Measurements from ENCODE around the gene SERPINH1.
"Not testable (repeated sequence)": the region's sequence is repeated elsewhere in the genome, so short reads cannot be mapped to it uniquely, and the experiment has no call there.

Gene SERPINH1

DNA sequence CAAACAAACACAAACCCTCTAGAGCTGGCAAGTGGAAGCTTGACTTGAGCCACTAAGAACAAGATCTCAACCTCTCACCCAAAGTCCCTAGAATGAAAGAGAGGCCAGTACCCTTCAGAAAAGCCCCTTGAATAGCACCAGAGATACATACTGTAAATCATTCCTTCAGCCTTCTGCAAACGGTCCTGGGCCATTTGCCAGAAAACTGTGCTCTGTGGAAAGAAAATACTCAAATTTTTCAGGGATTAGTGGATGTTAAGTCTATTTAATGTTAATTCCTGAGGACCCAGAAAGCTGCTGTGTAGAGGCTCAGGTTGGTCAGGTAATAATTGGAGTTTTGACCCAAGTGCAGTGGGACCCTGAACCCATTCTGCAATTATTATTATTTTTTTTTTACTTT is 16.9 kb downstream of the SERPINH1 start:
- no peak for DNase-seq

DNA sequence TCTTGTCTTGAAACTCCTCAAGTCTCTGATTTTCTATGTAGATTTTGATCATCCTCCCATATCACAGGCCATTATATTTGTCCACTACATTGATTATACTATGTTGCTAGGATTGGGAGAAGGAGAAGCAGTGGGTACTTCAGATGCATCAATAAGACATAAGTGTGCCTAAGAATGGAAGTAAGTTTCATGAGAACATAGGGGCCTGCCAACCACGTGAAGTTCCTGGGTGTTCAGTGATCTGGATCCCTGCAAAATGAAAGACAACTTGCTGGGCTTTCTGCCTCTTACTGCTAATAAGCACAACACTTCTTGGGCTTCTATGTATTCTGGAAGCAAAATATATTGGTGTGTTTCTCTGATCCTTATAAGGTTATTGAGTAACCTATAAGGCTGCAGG is 17.8 kb downstream of the SERPINH1 start:
- DNase-seq: no peak

DNA sequence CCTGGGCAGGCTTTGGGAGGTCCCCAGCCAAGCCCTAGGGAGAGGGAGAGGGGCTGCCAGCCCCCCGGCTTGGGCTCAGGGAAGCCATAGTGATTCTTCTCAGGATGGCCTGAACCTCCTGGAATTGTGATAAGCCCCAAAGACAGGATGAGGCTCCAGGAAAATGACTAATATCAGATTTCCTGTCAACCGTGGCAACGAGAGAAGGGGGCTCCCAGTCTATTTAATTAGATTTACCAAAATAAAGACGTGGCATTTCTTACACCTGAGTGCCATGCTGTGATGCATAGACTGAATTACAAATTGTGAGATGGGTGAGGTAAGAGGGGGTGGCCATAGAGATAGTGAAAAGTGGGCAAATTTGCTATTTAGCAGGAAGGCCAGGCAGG is 20.4 kb downstream of the SERPINH1 start:
- no peak for DNase-seq

DNA sequence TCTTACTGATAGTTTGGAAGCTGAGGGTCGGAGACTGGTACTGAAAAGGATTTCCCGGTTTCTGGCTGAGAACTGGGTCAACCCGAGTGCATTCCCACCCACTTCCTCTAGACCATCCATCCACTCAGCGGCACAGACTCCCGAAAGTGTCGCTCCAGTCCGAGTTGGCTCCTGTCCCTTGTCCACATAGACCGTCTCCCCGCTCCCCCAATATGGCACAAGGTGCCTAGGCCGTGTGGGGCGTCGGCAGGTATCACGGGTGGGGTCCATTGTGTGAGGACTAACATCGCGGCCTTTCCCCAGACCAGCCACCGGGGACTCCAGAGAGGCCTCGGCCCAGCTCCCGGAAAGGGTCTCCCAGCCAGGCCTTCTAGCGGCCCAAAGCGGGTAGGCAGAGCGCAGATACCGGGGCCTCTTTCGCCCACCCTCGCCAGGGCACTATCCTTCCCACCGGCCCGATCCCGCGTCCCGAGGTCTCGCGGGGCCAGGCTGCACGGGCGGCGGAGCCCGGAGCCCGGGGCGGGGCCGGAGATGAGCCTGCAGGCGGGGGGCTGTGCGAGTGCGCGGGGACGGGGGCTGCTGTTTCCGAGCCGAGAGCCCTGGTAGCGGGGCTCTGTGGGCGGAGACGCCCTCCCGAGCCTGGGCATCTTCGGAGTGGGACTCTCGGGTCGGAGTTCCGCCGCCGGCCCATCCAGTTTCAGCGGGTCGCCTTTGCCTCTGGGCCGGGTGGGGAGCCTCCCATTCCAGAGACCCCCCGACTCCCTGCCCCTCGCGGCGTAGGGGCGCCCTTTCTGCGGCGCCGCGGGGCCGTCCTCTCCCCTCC is 21.1 kb downstream of the SERPINH1 start:
- DNase-seq: peak; percentile 79

DNA sequence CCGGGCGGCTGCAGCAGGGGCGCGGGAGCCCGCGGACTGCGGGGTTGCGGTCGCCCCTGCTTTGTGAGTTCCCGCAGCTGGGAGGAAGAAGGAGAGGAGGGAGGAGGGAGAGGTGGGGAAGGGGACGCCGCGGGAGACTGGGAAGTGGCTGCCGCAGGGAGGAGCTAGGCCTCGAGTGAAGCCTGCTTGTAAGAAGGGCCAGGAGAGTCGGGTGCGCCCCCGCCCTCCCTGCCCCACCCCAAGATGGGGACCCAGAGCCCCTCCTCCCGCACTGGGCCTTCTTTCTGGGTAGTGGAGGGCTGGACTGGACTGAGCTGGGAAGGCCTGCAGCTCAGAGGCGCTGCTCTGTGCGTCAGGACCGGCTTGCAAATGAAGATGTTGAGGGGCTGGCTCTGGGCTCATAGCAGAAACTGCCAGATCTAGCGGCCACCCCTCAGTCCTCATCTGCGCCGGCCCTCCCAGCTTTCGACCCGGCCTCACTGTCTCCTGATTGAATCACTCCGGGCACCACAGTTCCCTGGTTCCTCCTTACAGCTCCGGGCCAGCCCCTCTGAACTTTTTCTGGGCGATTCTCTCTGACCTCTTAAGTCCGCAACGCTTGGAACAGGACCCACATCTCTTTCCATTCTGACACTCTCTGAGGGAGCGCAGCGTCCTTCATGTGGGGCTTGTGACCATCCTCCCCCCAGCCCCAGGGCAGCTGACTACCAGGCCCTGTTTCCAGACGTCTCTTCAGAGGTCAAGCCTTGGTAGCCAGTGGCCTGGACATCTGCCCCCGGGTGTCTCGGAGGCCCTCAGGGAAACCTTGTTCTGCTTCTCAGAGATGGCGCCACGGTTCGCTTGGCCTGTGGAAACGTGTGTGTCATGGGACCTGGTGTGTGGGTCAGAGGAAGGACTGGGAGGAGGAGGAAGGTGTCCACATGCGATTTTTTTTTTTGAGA is 21.9 kb downstream of the SERPINH1 start:
- DNase-seq: peak; percentile 42

DNA sequence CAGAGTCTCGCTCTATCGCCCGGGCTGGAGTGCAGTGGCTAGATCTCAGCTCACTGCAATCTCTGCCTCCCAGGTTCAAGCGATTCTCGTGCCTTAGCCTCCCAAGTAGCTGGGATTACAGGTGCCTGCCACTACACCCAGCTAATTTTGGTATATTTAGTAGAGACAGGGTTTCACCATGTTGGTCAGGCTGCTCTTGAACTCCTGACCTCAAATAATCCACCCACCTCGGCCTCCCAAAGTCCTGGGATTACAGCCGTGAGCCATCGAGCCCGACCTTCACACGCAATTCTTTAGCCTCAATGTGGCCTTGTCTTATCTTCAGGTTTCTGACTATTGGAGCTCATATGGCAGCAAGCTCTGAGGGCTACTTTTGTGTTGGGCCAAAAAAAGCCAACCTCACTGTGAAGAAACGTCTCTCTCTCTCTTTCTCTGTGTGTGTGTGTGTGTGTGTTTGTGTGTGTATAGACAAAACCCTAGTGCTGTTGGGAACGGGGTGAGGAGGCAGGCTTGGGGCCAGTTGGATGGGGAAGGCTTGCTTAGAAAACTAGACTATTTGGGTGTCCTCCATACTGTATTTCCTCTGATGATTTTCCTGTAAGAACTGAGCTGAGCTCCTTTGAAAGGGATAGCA is 22.7 kb downstream of the SERPINH1 start:
- DNase-seq: not testable (repeated sequence)

DNA sequence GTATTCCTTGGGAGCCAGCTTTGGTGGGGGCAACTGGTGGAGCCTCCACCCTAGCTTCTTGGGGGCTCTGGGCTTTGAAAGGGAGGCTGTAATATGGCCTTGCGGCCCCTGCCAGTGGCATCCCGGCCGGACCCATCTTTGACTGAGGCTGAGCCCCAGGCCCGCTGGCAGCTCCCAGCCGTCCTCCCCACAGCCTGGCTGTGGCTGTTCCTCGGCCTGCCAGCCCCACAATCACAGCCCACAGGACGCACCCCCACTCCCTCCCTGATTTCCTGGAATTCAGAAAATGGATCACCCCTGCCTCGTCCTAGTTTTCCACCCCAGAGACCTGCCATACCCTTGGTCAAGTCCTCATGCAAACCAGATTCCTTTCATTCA is 23.2 kb downstream of the SERPINH1 start:
- DNase-seq: no peak

DNA sequence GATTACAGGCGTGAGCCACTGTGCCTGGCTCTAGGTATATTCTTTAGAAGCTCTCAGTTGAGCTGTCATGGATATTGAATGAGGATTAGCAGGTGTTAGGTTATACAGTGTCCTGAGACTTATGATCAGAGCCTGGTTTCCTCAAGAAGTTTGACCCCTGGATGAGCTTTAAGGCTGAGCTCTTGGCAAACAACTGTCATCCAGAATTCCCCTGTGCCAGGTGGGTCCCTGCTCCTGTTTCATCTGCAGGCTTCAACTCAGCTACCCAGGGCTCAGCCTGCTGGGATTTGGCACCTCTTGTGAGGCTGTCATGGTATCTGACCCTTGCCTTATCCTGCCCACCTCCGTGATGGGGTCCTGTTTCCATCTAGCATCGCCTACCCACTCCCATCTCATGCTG is 24.3 kb downstream of the SERPINH1 start:
- DNase-seq: no peak

DNA sequence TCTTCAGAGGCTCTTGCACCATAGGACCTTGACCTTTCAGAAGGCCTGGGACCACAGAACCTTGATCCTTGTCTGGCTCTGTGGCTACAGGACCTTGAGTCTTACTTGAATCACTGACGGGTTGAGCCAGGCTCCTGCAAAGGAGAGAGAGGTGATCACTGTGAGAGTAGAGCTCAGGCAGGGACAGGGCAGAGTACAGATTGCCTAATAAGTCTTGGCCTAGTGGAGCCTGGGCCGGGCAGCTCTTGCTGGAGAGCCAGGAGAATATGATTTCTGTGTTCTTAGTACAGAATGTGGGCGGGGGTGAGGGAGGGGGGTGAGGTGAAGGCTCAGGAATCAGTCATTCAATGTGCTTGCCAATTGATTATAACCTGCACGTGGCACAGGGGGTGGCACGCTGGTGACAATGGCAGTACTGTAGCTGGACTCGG is 26.0 kb downstream of the SERPINH1 start:
- DNase-seq: no peak

DNA sequence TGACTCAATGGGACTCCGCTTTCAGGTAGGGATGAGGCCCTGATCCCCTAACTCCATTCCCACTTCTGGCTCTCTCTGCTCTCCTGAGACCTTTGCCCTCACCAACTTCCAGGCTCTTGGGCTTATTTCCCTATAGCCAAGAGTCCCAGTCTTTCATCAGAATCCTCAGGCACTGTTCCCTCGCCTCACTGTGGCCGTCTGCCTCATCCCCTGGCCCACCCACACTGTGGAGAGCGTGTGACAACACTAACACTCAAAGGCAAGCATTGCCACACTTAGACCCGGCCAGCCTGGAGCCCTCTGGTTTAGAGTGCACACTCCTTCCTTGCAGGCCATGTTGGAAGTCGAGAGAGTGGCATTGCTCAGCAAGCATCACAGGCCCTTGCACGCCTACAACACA is 27.0 kb downstream of the SERPINH1 start:
- DNase-seq: no peak

DNA sequence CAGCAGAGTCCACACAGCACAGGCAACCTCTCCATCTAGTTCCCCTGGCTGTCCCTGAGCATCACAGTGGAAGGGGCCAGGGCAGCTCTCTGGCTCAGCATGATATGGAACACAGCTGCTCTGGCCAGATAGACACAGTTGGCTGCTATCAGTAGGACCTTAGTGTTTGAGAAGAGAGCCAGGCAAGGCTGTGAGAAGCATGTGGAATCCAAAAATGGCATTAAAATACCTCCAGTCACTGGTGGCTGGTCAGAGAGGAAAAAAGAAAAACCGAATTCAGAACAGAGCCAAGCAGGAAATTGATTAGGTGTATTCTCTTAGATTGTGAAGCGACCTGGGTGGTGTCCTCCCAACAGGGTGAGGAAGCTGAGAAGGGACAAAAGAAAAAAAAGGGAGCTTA is 27.9 kb downstream of the SERPINH1 start:
- no peak for DNase-seq

DNA sequence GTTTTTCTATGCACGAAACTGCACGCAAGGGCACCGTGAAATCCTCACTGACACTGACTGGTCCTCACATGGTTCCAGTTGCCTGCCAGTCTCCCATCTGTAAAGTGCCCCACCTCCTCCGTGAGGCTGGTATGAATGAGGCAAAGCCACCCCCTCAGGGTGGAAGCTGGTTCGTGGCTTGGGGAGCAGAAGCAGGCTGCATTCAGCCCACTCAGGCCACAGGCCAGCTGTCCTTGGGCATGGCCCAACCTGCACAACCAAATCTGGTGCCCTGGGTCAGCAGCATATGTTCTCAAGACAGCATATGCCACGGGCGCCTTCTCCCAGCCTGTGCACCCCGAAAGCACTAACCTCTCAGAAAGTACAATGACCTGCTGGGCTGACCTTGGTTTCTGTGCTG is 29.3 kb downstream of the SERPINH1 start:
- no peak for DNase-seq

DNA sequence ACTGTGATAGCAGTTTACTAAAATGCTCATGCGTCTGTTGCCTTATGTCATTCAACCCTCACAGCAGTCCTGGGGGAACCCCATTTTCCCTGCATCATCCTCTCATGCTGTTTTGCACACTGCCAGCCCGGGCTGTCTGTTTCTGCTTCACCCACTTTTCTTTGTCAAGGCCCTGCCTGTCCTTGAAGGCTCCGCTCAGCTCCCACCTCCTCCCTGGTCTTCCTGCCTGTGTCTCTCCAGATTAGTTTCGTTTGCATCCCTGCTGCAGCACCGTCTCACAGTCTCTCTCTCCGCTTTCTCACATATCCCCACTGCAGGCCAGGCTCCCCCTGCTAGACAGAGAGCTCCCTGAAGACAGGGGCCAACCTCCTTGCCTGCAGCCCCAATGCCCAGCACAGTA is 29.9 kb downstream of the SERPINH1 start:
- DNase-seq: no peak

DNA sequence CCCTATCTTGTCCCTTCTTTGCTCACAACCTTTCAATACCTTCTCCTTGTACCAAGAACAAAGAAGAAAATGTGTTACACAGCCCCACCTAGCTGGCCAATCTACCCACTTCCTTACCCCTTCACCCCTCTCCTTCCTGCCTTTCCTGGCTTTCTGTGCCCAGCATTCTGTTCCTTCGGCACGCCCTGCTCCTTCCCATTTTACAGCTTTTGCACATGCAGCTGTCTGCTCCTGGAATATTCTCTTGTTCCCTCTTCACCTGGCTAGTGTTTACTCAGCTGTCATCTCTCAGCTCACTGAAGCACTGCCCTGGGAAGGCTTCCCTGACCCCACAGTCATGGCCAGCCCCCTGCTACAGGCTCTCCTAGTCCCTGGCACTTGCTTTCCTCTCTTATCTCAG is 30.7 kb downstream of the SERPINH1 start:
- DNase-seq: peak; percentile 72

DNA sequence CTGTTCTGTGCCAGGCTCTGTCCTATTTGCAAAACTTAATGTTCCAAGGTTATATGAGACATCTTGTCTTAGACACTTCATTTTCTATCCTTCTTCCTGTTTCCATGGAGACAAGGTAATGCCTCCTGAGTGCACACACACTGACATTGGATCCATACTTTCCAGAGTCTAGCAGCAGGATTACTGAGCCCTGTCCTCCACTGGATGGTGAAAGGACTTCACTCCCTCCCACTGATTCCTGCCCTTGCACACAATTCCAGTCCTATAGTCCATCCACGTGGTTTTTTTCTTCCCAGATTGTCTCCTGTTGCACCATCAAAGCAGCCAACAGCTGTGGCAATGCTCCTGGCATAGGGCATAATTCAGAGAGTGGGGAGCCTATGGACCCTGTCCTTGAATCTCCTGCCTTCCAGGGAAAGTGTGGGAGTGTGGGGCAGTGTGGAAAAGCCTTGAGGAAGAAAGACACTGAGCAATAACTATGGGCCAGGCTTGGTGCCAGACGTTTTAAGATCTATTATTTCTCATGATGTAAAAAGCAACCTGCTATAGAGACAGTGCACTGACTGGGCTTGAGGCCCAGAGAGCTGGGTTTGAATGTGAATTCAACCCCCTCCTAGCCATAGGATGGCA is 31.3 kb downstream of the SERPINH1 start:
- peak; percentile 57 for DNase-seq

DNA sequence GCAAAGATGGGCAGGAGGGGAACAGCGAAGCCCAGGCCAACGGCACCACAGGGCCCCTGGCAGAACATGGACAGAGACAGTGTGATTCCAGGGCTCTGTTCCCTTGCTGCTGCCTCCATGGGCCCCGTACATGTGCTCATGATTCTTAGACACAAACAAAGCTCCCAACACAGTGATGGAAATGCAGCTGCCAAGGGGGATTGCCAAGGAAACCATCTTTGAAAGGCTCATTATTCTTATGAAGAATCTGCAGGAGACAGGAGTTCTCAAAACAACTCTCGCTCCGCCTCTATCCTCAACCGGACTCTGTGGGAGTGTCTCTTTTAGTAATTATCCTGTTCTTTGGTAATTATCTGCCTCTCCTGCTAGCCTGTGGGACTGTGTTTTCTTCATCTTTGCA is 32.2 kb downstream of the SERPINH1 start:
- no peak for DNase-seq

DNA sequence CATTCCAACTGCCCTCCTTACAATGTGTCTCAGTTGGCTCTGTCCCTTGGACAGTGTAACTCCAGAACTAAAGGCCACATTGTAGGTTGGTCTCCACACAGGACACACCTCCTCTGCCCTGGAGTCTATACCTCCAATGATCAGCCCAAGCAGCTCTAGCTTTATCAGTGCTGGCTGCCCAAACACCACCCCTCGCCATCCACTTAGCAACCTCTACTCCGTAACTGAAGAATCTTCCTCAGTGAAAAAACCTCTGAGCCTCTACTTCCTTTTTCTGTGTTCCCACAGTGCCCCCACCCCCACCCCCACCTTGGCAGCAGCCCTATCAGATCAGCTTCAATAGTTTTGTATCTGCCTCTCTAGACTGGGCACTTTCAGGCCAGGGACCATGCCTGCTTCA is 33.4 kb downstream of the SERPINH1 start:
- no peak for DNase-seq

DNA sequence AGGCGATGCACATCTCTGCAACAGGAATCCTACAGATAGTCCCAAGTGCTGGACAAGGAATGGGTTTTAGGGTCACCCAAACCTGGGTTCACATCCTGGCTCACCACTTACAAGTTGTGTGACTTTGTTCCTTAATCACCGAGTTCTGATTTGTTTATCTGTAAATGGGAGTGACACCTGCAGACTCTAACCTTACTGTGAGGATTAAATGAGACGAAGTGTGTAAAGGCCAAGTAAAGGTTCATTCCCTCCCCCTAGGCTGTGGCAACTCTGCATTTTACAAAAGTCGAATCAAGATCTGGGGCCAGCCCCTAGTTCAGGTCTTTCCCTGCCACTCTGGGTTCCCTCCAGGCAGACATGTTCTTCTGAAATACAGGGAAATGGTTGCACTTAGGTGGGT is 34.9 kb downstream of the SERPINH1 start:
- DNase-seq: no peak

DNA sequence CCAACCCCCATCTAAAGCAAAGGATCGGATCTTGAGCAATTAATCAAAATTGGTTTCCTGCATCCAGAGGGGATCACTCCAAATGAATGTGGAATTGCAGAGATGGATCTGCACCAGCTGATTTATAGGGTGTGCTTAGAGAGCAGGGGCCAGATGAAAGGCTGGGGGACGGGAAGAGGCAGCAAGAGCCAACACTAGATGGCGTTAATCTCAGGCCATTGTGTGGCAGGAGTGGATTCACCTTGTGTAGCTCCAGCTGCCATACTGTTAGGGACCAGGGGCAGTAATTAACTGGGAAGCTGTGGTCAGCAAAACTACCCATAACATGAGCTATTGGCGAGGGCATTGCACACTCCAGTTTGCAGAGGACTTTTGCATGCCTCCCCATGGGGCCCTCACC is 35.6 kb downstream of the SERPINH1 start:
- DNase-seq: peak; percentile 46

DNA sequence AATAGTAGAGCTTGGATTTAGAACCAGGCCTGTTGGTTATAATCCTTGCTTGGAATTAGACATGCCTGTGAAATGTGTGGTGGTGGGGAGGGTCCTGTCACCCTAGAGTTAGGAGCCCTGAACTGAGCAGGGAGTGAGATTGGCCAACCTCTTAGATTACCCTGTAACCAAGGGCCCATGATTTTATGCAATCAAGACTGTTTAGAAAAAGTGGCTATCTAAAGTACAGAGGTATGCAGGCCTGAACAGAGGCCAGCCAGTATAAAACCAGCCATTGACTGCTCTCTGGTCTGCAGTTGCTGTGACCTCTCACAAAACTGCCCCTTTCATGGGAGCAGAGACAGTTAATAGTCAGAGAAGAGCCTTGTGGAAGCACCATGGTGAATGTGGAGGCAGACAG is 36.2 kb downstream of the SERPINH1 start:
- DNase-seq: no peak

DNA sequence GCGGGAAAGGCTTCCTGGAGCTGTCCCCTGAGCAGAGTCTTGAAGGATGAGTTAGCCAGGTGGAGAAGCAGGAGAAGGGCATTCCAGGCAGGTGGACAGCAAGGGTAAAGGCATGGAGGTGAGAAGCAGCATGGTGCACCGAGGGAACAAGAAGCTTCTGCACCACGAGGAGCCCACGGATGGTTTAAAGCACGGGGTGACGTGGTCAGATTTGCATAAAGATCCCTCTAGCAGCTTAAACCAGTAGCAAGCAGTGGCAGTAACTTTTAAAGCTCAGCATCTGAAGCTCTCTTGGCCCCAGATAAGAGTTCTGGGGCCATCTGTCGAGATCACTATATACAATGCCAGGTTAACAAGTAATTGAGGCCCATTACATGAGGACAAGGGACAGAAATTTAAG is 36.8 kb downstream of the SERPINH1 start:
- no peak for DNase-seq

DNA sequence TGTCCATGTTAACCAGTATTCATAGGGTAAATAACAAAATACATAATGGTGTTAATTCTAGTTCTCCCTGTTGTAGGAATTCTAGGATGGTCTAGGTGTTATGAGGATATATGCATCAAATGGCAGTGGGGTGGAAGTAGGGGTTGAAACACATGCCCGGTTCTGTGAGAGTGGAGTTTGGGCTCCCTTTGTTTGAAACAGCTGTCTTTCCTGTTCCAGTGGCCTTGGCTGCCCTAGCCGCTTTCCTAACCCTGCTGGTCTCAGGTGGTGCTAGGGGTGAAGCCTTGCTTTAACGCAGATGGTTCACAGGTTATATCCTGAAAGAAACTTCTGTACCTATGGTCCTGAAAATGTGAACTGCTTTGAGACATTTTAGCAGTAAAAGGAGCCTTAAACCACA is 38.3 kb downstream of the SERPINH1 start:
- DNase-seq: no peak

DNA sequence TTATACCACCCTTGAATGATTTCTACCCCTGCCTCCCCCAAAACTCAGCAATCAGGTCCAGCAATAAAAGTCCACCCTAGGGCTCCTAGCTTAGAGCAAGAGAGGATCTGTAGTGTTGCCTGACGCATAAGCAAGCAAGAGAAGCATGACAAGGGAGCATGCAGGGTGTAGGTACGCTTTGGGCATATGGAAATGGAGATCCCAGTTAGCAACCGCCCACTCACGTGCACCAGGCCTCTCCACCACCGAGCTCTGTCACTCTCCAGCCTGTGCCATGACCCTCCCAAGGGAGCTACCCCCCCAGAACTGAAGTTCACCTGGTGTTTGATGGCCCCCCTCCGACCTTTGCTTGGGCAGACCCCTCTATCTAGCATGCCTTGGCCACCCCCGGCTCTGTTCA is 39.4 kb downstream of the SERPINH1 start:
- DNase-seq: no peak
